Hepatocyte (in vitro differentiated cells): ENCODE results near the gene PCNA. TPM values are rescaled to one million over a fixed set of nuclear protein-coding genes. Genes with fewer than 3 reads are reported as not detected.
"Not testable (repeated sequence)": the region's sequence is repeated elsewhere in the genome, so short reads cannot be mapped to it uniquely, and the experiment has no call there.

Experiments
- DNase-seq: peaks from one replicate; pipeline ENCODE4 v3.0.0-alpha.2; 2016; ENCODE audit warnings: low spot score
- H2AFZ ChIP-seq: fragments of 200-600 bp; sonication (generic); 2 replicates; pipeline ENCODE4 v1.6.0; 2016; ENCODE audit warnings: antibody characterized with exemption, mild to moderate bottlenecking
- H3K27ac ChIP-seq: fragments of 200-600 bp; sonication (generic); 2 replicates; pipeline ENCODE4 v1.5.1; 2016; ENCODE audit warnings: mild to moderate bottlenecking
- H3K27me3 ChIP-seq: fragments of 200-600 bp; sonication (generic); 2 replicates; pipeline ENCODE4 v1.6.1; 2016
- H3K36me3 ChIP-seq: fragments of 200-600 bp; sonication (generic); replicated peaks from 2 replicates; pipeline ENCODE4 v1.5.1; 2016; ENCODE audit warnings: low read depth; ENCODE audit not compliant: insufficient read depth
- H3K4me1 ChIP-seq: fragments of 200-600 bp; sonication (generic); 2 replicates; pipeline ENCODE4 v1.5.1; 2016; ENCODE audit warnings: mild to moderate bottlenecking, moderate library complexity; ENCODE audit not compliant: insufficient read depth
- H3K4me2 ChIP-seq: fragments of 200-600 bp; sonication (generic); 2 replicates; pipeline ENCODE4 v1.6.0; 2016
- H3K4me3 ChIP-seq: fragments of 200-600 bp; sonication (generic); 2 replicates; pipeline ENCODE4 v1.5.1; 2016; ENCODE audit warnings: mild to moderate bottlenecking
- H3K79me2 ChIP-seq: fragments of 200-600 bp; sonication (generic); 2 replicates; pipeline ENCODE4 v1.6.0; 2017; ENCODE audit warnings: mild to moderate bottlenecking
- H3K9me2 ChIP-seq: fragments of 200-600 bp; sonication (generic); replicated peaks from 2 replicates; pipeline ENCODE4 v1.6.0; 2017; ENCODE audit warnings: mild to moderate bottlenecking; ENCODE audit not compliant: insufficient read depth
- H3K9me3 ChIP-seq: fragments of 200-600 bp; sonication (generic); 2 replicates; pipeline ENCODE4 v1.5.1; 2016; ENCODE audit warnings: low read depth, mild to moderate bottlenecking
- H4K20me1 ChIP-seq: fragments of 200-600 bp; sonication (generic); 2 replicates; pipeline ENCODE4 v1.6.0; 2016; ENCODE audit warnings: mild to moderate bottlenecking; ENCODE audit not compliant: insufficient read depth, poor library complexity, severe bottlenecking
- CTCF ChIP-seq: fragments of 200-600 bp; sonication (generic); IDR thresholded peaks from 2 replicates; pipeline ENCODE4 v1.5.1; 2016; ENCODE audit warnings: antibody characterized with exemption, mild to moderate bottlenecking; ENCODE audit not compliant: poor library complexity
- EZH2 ChIP-seq: fragments of 200-600 bp; sonication (generic); IDR thresholded peaks from 2 replicates; pipeline ENCODE4 v1.6.1; 2016; ENCODE audit warnings: antibody characterized with exemption, mild to moderate bottlenecking, borderline replicate concordance
- EZH2phosphoT487 ChIP-seq: fragments of 200-600 bp; sonication (generic); IDR thresholded peaks from one replicate; pipeline ENCODE4 v1.6.1; 2018; ENCODE audit warnings: antibody characterized with exemption, mild to moderate bottlenecking, low read depth, moderate library complexity; ENCODE audit not compliant: unreplicated experiment, severe bottlenecking
- WGBS: methylation state at CpG from one replicate; pipeline ENCODE4 v1.1.6; 2016; ENCODE audit warnings: low lambda C conversion rate; ENCODE audit errors: missing lambda C conversion rate; 5-methylcytosine and 5-hydroxymethylcytosine counted together
- polyA plus RNA-seq: library from polyadenylated mRNA; unstranded; fragments of >200 nt; fragmentation: Nextera tagmentation; extraction: Ambion mirVana; gene quantifications from 2 replicates; pipeline ENCODE4 v1.2.1, GENCODE V29; 2016
- total RNA-seq: library from RNA; depleted of rRNA; stranded (reverse); fragments of >200 nt; gene quantifications from 2 replicates; pipeline ENCODE4 v1.2.3, GENCODE V29; 2014

Gene PCNA
- total and polyA plus RNA-seq, 2 experiments from 2014 or later = 38.0 to 85.6 TPM

DNA sequence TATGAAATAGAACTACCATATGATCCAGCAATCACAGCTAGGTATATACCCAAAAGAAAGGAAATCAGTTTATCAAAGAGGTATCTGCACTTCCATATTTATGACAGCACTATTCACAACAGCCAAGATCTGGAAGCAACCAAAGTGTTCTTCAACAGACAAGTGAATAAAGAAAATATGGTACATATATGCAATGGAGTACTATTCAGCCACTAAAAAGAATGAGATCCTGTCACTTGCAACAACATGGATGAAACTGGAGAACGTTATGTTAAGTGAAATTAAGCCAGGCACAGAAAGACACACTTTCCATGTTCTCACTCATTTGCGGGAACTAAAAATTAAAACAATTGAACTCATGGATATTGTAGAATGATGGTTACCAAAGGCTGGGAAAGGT is 15.3 kb downstream of the PCNA start:
- 98% methylated on average over 2 of the region's 2 CpGs for WGBS

GRCh38 chr20:5100684-5101347 is 18.9 kb downstream of the PCNA start:
- no peaks in the 10 kb centered on the region for H3K27me3 ChIP-seq
- H3K36me3 ChIP-seq = no peaks in the 10 kb centered on the region
- H3K27ac ChIP-seq = no peak overlapping the region
- no peaks in the 10 kb centered on the region for H3K4me1 ChIP-seq
- H3K4me2 ChIP-seq = no peak overlapping the region
- no peaks in the 10 kb centered on the region for H3K79me2 ChIP-seq
- TF ChIP-seq CTCF (peak; percentile 87), EZH2phosphoT487 (no peak)
- no peaks in the 10 kb centered on the region for H4K20me1 ChIP-seq
- H3K4me3 ChIP-seq = no peak overlapping the region
- WGBS = 27% methylated on average over 9 of the region's 9 CpGs
- H3K9me2 ChIP-seq = no peaks in the 10 kb centered on the region
- no peak overlapping the region for H2AFZ ChIP-seq
- H3K9me3 ChIP-seq = no peaks in the 10 kb centered on the region
- DNase-seq = peak; percentile 78

More for the DNA sequence above, 15.3 kb downstream of the PCNA start:
- DNase-seq = no peak
- H3K27me3 ChIP-seq = no peaks in the 10 kb centered on the region
- no peak overlapping the region for H3K4me3 ChIP-seq
- no peaks in the 10 kb centered on the region for H3K9me2 ChIP-seq
- H3K4me2 ChIP-seq = no peak overlapping the region
- no peaks in the 10 kb centered on the region for H3K36me3 ChIP-seq
- no peaks in the 10 kb centered on the region for H4K20me1 ChIP-seq
- TF ChIP-seq EZH2 (no peak), CTCF (no peak), EZH2phosphoT487 (no peak)
- no peaks in the 10 kb centered on the region for H3K9me3 ChIP-seq
- H3K4me1 ChIP-seq = no peaks in the 10 kb centered on the region
- no peaks in the 10 kb centered on the region for H3K79me2 ChIP-seq
- no peak overlapping the region for H2AFZ ChIP-seq
- no peak overlapping the region for H3K27ac ChIP-seq

- H3K36me3 ChIP-seq, H4K20me1 ChIP-seq, H3K27me3 ChIP-seq, H3K9me2 ChIP-seq, DNase-seq, H2AFZ ChIP-seq, H3K27ac ChIP-seq, H3K4me2 ChIP-seq, H3K79me2 ChIP-seq, H3K4me3 ChIP-seq, H3K4me1 ChIP-seq, H3K9me3 ChIP-seq: not testable (repeated sequence)
- WGBS = 99% methylated on average over 3 of the region's 3 CpGs
These were observed 19.8 kb downstream of the PCNA start for GRCh38 chr20:5099909-5100308.

- not testable (repeated sequence) for H3K4me1 ChIP-seq, H3K9me2 ChIP-seq, H3K4me3 ChIP-seq, H3K36me3 ChIP-seq, DNase-seq, H3K27ac ChIP-seq, H2AFZ ChIP-seq, H3K9me3 ChIP-seq, H3K4me2 ChIP-seq, H3K79me2 ChIP-seq, H3K27me3 ChIP-seq, H4K20me1 ChIP-seq
- WGBS = 100% methylated on average over 1 of the region's 1 CpG
These were observed 20.7 kb downstream of the PCNA start for GRCh38 chr20:5099009-5099408.
